GM23338 (cell line): ENCODE measurements around the gene IL20RB.

Experiments
- CREB1 ChIP-seq: fragments of 250-450 bp; sonication (Bioruptor Pico); IDR thresholded peaks from 2 replicates; pipeline ENCODE4 v1.5.0; 2020; ENCODE audit warnings: low read depth, mild to moderate bottlenecking, moderate library complexity
- CTCF ChIP-seq, 2 experiments: fragments of 200-600 bp in 1 of 2; sonication (generic) in 1 of 2; conservative IDR thresholded peaks; 2 replicates each; pipeline versions ENCODE4 v1.5.1 to v1.6.1; 2016 to 2017; ENCODE audit warnings: antibody characterized with exemption in 2 of 2, low read depth in 2 of 2, mild to moderate bottlenecking in 2 of 2, moderate library complexity in 1 of 2
- ETS1 ChIP-seq: IDR thresholded peaks from 2 replicates; pipeline ENCODE4 v1.6.1; 2016; ENCODE audit warnings: antibody characterized with exemption
- EZH2 ChIP-seq: fragments of 200-600 bp; sonication (generic); IDR thresholded peaks from one replicate; pipeline ENCODE4 v1.8.0; 2017; ENCODE audit warnings: antibody characterized with exemption, mild to moderate bottlenecking, low read depth; ENCODE audit not compliant: unreplicated experiment

GRCh38 chr3:136956971-136957370, 812 bp upstream of the IL20RB start:
- TF ChIP-seq CREB1 (CRISPR knock-in tag) (no peak), CTCF (conservative IDR thresholded peaks at IDR 0.05; ENCODE audit: low read depth in 2 of 2) (no peak), EZH2 (no peak), ETS1 (no peak)
